Dendritic cell treated with granulocyte-macrophage colony-stimulating factor and Interleukin-4, amounts not matched to agents 40 ng/mL and 50 ng/mL, for 4 days (primary cell): ENCODE data around the gene GSC2.

ENCODE experiments used
- H3K27ac Mint-ChIP-seq: one replicate; pipeline ENCODE4 v1.8.0; 2022; ENCODE audit warnings: mild to moderate bottlenecking, mixed read lengths
- H3K27me3 Mint-ChIP-seq: one replicate; pipeline ENCODE4 v1.8.0; 2022; ENCODE audit warnings: mild to moderate bottlenecking, mixed read lengths
- H3K36me3 Mint-ChIP-seq: one replicate; pipeline ENCODE4 v1.8.0; 2022; ENCODE audit warnings: low read depth, mixed read lengths
- H3K4me1 Mint-ChIP-seq: one replicate; pipeline ENCODE4 v1.8.0; 2022; ENCODE audit warnings: low read depth, mixed read lengths
- H3K4me3 Mint-ChIP-seq: one replicate; pipeline ENCODE4 v1.8.0; 2022; ENCODE audit warnings: mild to moderate bottlenecking, moderate library complexity, mixed read lengths
- H3K9me3 Mint-ChIP-seq: one replicate; pipeline ENCODE4 v1.8.0; 2022; ENCODE audit warnings: mixed read lengths
- intact Hi-C: fragments of 100-400 bp; cut with micrococcal nuclease; formaldehyde crosslinking; loops from one replicate; pipeline ENCODE4 v1.15.0; 2022

GSC2 gene

DNA sequence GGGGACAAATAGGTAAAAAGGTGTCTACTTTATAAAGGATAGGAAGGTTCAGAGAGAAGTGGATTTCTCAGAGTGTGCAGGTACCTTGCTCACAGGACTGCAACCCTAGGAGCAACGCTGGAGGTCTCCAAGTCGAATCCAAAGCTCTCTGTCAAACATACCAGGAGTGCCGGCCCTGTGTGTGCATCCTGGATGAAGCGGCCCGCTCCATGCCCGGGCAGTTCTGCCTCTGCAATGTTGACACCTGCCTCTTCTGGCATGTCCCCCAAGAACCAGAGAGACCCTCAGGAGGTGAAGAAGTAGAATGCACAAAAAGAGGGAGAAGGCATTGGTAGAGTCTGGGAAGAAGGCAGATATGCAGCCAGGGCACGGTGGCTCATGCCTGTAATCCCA is 22.1 kb downstream of the GSC2 start:
- Mint-ChIP-seq H3K4me3 (no peak overlapping the region), H3K9me3 (no peaks in the 10 kb centered on the region), H3K36me3 (peaks cover 20% of the 10 kb centered on the region), H3K4me1 (peaks cover 6% of the 10 kb centered on the region), H3K27me3 (peaks cover 1% of the 10 kb centered on the region), H3K27ac (no peak overlapping the region)
- intact Hi-C loops = no loop called here

- H3K27ac Mint-ChIP-seq = no peak overlapping the region
- intact Hi-C loops = no loop called here
- H3K27me3 Mint-ChIP-seq = peaks cover 2% of the 10 kb centered on the region
- peaks cover 17% of the 10 kb centered on the region for H3K36me3 Mint-ChIP-seq
- H3K4me3 Mint-ChIP-seq = no peak overlapping the region
- H3K9me3 Mint-ChIP-seq = no peaks in the 10 kb centered on the region
- H3K4me1 Mint-ChIP-seq = peaks cover 9% of the 10 kb centered on the region
Measured at GRCh38 chr22:19127329-19128008, 22.6 kb downstream of the GSC2 start.

- Mint-ChIP-seq H3K27me3 (peaks cover 2% of the 10 kb centered on the region), H3K27ac (no peak overlapping the region), H3K9me3 (no peaks in the 10 kb centered on the region), H3K36me3 (peaks cover 17% of the 10 kb centered on the region), H3K4me3 (no peak overlapping the region), H3K4me1 (peaks cover 9% of the 10 kb centered on the region)
- intact Hi-C loops = no loop called here
Measured at GRCh38 chr22:19126309-19127273, 23.5 kb downstream of the GSC2 start.

- Mint-ChIP-seq H3K9me3 (no peaks in the 10 kb centered on the region), H3K27me3 (peaks cover 2% of the 10 kb centered on the region), H3K36me3 (peaks cover 14% of the 10 kb centered on the region), H3K4me1 (peaks cover 18% of the 10 kb centered on the region), H3K4me3 (no peak overlapping the region), H3K27ac (no peak overlapping the region)
- intact Hi-C loops = no loop called here
Measured at GRCh38 chr22:19125474-19126308, 24.4 kb downstream of the GSC2 start.

GRCh38 chr22:19125011-19125410 is 25.1 kb downstream of the GSC2 start:
- Mint-ChIP-seq H3K4me1 (peaks cover 25% of the 10 kb centered on the region), H3K9me3 (no peaks in the 10 kb centered on the region), H3K27me3 (peaks cover 2% of the 10 kb centered on the region), H3K36me3 (peaks cover 19% of the 10 kb centered on the region), H3K27ac (no peak overlapping the region), H3K4me3 (no peak overlapping the region)
- intact Hi-C loops = no loop called here

DNA sequence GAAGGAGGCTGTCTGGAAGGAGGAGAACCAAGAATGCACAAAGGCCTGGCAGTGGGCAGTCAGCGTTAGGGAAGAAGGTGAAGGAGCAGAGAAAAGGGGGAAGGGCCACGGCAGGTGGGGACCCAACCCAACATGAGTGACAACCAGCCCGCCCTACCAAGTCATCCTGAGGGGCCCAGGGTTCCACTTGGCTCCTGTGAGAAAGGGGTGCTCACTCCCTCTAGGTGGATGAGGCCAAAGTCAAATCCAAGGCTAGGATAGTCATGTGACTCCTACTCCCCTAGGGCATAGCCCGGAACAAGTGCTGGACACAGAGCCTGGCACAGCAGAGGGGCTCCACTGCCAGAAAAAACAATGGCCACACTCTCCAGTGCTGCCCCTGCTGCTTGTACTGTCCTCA is 25.7 kb downstream of the GSC2 start:
- Mint-ChIP-seq H3K27me3 (peaks cover 2% of the 10 kb centered on the region), H3K9me3 (no peaks in the 10 kb centered on the region), H3K36me3 (peaks cover 24% of the 10 kb centered on the region), H3K4me1 (peaks cover 31% of the 10 kb centered on the region), H3K27ac (no peak overlapping the region), H3K4me3 (no peak overlapping the region)
- intact Hi-C loops = loop anchor here (5.0 kb wide), 1 partner anchor 168 kb away; the partner anchor contains the start of gene CLTCL1

- Mint-ChIP-seq H3K27ac (no peak overlapping the region), H3K4me1 (peaks cover 36% of the 10 kb centered on the region)
Measured at GRCh38 chr22:19123936-19124335, 26.2 kb downstream of the GSC2 start.

GRCh38 chr22:19122752-19123492 is 27.2 kb downstream of the GSC2 start:
- Mint-ChIP-seq H3K27ac (peak overlapping the region; percentile 85), H3K36me3 (peaks cover 24% of the 10 kb centered on the region), H3K4me3 (peak overlapping the region; percentile 89), H3K27me3 (peaks cover 2% of the 10 kb centered on the region), H3K4me1 (peaks cover 46% of the 10 kb centered on the region), H3K9me3 (no peaks in the 10 kb centered on the region)
- intact Hi-C loops = loop anchor here (1.0 to 5.0 kb wide), 3 partner anchors 21 to 169 kb away; partner anchors contain the start of genes CLTCL1, ESS2 and SLC25A1

More at GRCh38 chr22:19123936-19124335, 26.2 kb downstream of the GSC2 start:
- Mint-ChIP-seq H3K36me3 (peaks cover 24% of the 10 kb centered on the region), H3K27me3 (peaks cover 2% of the 10 kb centered on the region), H3K9me3 (no peaks in the 10 kb centered on the region), H3K4me3 (no peak overlapping the region)
- intact Hi-C loops = loop anchor here (2.0 to 5.0 kb wide), 2 partner anchors 55 to 168 kb away; partner anchors contain the start of genes CLTCL1 and SLC25A1

GRCh38 chr22:19122143-19122751 is 27.8 kb downstream of the GSC2 start, which contains the start of gene DGCR2:
Gene DGCR2 (minus strand): TSS chr22:19122412. CDS start chr22:19122206, 206 bp downstream.
- H3K4me1 Mint-ChIP-seq = peaks cover 53% of the 10 kb centered on the region
- peak within 1 kb of the TSS; percentile 89 for H3K4me3 Mint-ChIP-seq
- H3K27me3 Mint-ChIP-seq = peaks cover 2% of the 10 kb centered on the region
- H3K9me3 Mint-ChIP-seq = no peaks in the 10 kb centered on the region
- H3K27ac Mint-ChIP-seq = peak within 1 kb of the TSS; percentile 85
- intact Hi-C loops = loop anchor here (1.0 to 5.0 kb wide), 3 partner anchors 22 to 170 kb away; partner anchors contain the start of genes CLTCL1, ESS2 and SLC25A1
- H3K36me3 Mint-ChIP-seq = peaks cover 24% of the 10 kb centered on the region

DNA sequence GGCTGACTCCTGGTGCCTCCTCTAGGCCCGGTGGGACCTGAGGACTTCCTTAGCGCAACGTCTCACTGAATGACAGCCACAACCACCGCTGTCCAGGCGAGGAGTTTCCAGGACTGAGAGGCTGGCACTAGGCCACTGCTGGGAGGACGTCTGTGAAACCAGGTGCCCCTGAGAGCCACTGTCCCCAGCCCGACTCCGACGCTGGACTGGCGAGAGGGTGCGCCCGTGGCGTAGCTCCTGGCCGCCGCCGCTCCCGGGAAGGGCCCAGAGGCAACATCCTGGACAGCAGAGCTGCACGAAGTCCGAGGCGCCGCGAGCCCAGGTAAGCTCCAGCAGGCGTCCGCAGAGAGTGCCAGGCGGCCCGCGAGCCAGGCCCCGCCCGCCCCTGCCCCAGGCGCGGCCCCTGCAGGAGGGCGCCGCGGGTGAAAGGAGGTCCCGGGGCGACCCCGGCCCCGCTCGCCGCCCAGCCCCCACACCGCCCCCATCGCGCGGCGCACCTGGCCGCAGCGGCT is 28.4 kb downstream of the GSC2 start:
- no peaks in the 10 kb centered on the region for H3K9me3 Mint-ChIP-seq
- peak overlapping the region; percentile 85 for H3K27ac Mint-ChIP-seq
- peaks cover 24% of the 10 kb centered on the region for H3K36me3 Mint-ChIP-seq
- peak overlapping the region; percentile 89 for H3K4me3 Mint-ChIP-seq
- peaks cover 58% of the 10 kb centered on the region for H3K4me1 Mint-ChIP-seq
- intact Hi-C loops = loop anchor here (1.0 to 5.0 kb wide), 3 partner anchors 23 to 171 kb away; partner anchors contain the start of genes CLTCL1, ESS2 and SLC25A1
- peaks cover 2% of the 10 kb centered on the region for H3K27me3 Mint-ChIP-seq

DNA sequence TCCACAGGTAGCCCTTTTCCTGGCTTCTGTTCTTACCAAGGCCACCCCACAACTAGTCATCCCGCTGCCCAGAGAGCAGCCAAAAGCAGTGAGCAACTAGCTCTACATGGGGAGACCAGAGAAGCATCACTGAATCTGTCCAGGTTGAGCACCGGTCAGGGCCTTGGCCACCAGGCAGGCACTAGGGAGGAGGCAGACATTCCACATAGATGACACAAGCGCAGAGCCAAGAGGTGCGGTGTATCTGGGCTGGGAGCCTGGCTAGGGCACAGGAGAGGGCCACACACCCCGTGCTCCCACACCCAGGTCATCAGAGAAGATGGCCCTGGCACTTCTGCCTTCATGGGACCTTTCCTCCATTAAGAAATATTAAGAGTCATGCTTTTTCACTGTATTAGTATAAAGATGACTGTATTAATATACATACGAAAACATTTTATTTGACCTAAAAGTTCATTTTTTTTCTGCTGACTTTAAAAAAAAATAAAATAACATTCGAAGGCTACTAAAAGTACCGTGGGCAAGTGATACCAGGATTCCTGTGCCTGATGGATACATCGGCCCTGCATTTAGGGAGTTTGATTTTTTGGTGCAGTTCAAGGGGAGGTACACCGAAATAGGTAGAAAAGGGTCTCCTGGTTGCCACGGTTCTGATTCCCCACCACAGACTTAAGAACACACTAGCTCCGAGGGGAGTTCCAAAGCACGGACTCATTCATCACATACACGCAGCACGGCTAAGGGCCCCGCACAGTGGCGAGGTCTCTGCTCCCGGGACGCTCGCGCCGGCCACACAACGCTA is 29.1 kb downstream of the GSC2 start:
- intact Hi-C loops = loop anchor here (5.0 kb wide), 1 partner anchor 171 kb away; the partner anchor contains the start of gene CLTCL1

More for the DNA sequence above, 29.1 kb downstream of the GSC2 start:
- H3K27me3 Mint-ChIP-seq = peaks cover 2% of the 10 kb centered on the region
- peak overlapping the region; percentile 85 for H3K27ac Mint-ChIP-seq
- peak overlapping the region; percentile 89 for H3K4me3 Mint-ChIP-seq
- no peaks in the 10 kb centered on the region for H3K9me3 Mint-ChIP-seq
- peaks cover 29% of the 10 kb centered on the region for H3K36me3 Mint-ChIP-seq
- H3K4me1 Mint-ChIP-seq = peaks cover 65% of the 10 kb centered on the region
